Transverse colon (tissue), 4 donors: ENCODE results near the gene CNTFR.

ENCODE experiments used
- EP300 ChIP-seq: sonication (generic); formaldehyde crosslinking; IDR thresholded peaks from one replicate; pipeline ENCODE4 v1.6.1; 2017; ENCODE audit warnings: antibody characterized with exemption, low read depth
- POLR2A ChIP-seq: fragments of 450-650 bp; IDR thresholded peaks from one replicate; pipeline ENCODE4 v1.6.1; 2016; ENCODE audit warnings: antibody characterized with exemption, mild to moderate bottlenecking, moderate library complexity
- POLR2AphosphoS5 ChIP-seq, 3 donors: sonication (generic); formaldehyde crosslinking; IDR thresholded peaks; one replicate each; pipeline ENCODE4 v1.6.1; 2016; ENCODE audit warnings: antibody characterized with exemption in 3 of 3
- TF ChIP-seq, protein P1 (sequence below), 5 experiments: fragments of 200-600 bp in 3 of 5; fragments of 450-650 bp in 2 of 5; sonication (generic) in 3 of 5; IDR thresholded peaks; 1 replicate in 2 of 5; 2 replicates in 3 of 5; pipeline ENCODE4 v1.5.1; 2016 to 2017; ENCODE audit warnings: antibody characterized with exemption in 5 of 5, inconsistent platforms in 3 of 5, mild to moderate bottlenecking in 2 of 5, moderate library complexity in 1 of 5

DNA sequence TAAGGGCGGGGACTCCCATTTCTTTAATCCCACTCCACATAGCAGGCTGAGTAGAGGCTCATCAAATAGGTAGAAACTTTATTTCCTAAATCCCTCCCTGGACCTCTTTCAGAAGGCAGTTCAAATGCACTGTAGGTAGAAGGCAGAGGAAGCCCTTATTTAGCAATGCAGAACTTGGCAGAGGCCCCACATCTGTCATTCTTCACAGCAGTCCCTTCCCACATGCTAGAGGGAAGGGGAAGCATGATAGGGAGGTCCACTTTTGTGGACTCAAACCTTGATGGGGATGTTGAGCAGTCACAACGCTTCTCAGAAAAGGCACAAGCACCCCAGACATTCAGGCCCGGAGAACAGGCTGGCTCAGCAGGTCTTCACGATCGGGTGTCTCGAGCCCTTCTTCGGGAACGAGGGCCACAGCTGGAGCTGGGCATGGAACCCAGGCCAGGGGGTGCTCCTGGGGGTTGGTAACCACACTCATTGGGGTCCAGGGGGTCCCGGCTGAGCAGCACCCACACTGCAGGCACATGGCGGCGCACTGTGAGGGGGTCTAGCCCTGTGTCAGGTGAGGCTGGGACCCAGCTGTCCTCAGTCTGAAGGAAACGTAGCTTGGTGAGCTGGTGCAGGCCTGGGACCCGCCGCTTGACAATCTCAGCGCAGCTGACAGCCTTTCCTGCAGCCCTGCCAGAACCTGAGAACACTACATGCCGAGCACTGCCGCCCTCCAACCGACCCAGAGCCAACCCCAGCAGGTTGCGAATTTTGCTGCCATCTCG lies 21.1 kb upstream of the CNTFR start:
- no peak for TF ChIP-seq POLR2AphosphoS5 (IDR thresholded peaks at IDR 0.05)
- no peak for TF ChIP-seq EP300
- TF ChIP-seq, protein P1, sequence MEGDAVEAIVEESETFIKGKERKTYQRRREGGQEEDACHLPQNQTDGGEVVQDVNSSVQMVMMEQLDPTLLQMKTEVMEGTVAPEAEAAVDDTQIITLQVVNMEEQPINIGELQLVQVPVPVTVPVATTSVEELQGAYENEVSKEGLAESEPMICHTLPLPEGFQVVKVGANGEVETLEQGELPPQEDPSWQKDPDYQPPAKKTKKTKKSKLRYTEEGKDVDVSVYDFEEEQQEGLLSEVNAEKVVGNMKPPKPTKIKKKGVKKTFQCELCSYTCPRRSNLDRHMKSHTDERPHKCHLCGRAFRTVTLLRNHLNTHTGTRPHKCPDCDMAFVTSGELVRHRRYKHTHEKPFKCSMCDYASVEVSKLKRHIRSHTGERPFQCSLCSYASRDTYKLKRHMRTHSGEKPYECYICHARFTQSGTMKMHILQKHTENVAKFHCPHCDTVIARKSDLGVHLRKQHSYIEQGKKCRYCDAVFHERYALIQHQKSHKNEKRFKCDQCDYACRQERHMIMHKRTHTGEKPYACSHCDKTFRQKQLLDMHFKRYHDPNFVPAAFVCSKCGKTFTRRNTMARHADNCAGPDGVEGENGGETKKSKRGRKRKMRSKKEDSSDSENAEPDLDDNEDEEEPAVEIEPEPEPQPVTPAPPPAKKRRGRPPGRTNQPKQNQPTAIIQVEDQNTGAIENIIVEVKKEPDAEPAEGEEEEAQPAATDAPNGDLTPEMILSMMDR (IDR thresholded peaks at IDR 0.05): no peak
- TF ChIP-seq POLR2A: no peak
